Lower leg skin (tissue), 4 donors: Measurements from ENCODE around the gene TOR1AIP2. TPM values are rescaled to one million over a fixed set of nuclear protein-coding genes. Genes with fewer than 3 reads are reported as not detected.

Experiments used
- DNase-seq, 2 donors: peaks; one replicate each; pipeline ENCODE4 v3.0.0-alpha.2; 2019; ENCODE audit warnings: low spot score in 2 of 2
- H3K4me3 ChIP-seq: fragments of 200-600 bp; sonication (generic); 2 replicates; pipeline ENCODE4 v1.5.1; 2017; ENCODE audit warnings: mild to moderate bottlenecking, low read depth; ENCODE audit not compliant: poor library complexity, severe bottlenecking
- CTCF ChIP-seq, 3 donors: fragments of 450-650 bp; IDR thresholded peaks; one replicate each; pipeline ENCODE4 v1.5.1; 2016; ENCODE audit warnings: antibody characterized with exemption in 3 of 3, mild to moderate bottlenecking in 3 of 3, moderate library complexity in 2 of 3
- POLR2A ChIP-seq, 2 donors: fragments of 450-650 bp; IDR thresholded peaks; one replicate each; pipeline ENCODE4 v1.6.1; 2016 to 2017; ENCODE audit warnings: antibody characterized with exemption in 2 of 2, mild to moderate bottlenecking in 1 of 2, moderate library complexity in 1 of 2
- WGBS, 2 donors: methylation state at CpG; one replicate each; pipeline ENCODE4 v1.1.5; 2018; 5-methylcytosine and 5-hydroxymethylcytosine counted together
- intact Hi-C: fragments of 100-400 bp; cut with DNase I; formaldehyde crosslinking; loops from one replicate; pipeline ENCODE4 v1.15.0; 2023; ENCODE audit warnings: low total_unique reads
- total RNA-seq, 4 donors: library from RNA; depleted of rRNA; stranded (reverse); fragments of >200 nt; gene quantifications; one replicate each; pipeline ENCODE4 v1.1.0, GENCODE V29; 2016

Gene TOR1AIP2
- total RNA-seq, 4 donors from 2014 or later: 81.5 to 108 (median 91.3) TPM

DNA sequence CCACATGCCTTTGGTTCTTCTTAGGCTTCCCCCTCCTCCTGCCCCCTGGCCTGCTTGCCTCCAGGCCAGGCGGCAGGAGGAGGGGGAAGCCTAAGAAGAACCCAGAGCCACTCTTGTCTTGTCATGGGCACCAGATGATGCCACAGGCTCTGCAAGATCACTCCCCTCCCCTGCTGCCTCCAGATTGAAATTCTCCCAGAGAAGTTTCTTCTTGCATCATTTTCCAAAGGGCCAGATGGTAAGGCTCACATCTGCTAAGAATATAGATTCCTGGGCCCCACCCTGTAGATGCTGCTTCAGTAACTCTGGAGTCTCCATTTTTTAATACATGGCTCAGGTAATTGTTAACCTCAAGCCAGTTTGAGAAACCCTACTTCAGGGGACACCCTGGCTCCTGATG lies 73.7 kb downstream of the TOR1AIP2 start:
- intact Hi-C loops: no loop called here
- H3K4me3 ChIP-seq: no peak overlapping the region
- no peak for DNase-seq
- 73 to 83% methylated on average over 1 of the region's 1 CpG for WGBS, 2 donors
- no peak for TF ChIP-seq CTCF (IDR thresholded peaks at IDR 0.05)
- TF ChIP-seq POLR2A (IDR thresholded peaks at IDR 0.05): no peak

DNA sequence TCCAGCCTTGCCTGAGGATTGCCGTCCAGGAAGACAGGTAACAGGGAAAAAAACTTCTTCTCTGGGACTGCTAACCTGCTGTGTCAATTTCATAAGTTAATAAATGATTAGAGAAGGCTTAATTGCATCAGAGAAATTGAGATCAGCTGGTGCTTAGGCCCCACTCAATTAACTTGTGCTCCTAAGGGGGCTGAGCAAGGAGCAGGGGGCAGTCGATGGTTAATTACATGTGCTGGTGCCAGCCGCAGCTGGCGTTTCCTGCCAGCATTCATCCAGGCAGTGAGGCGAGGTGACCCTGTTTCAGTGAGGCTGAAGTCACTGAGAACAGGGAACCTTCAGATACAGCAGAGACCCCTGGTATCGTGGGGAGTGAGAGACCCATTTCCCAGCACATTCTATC lies 74.5 kb downstream of the TOR1AIP2 start:
- intact Hi-C loops: no loop called here

GRCh38 chr1:179800481-179800880 lies 77.1 kb downstream of the TOR1AIP2 start:
- no peak for DNase-seq
- intact Hi-C loops: no loop called here

More for the DNA sequence above, 74.5 kb downstream of the TOR1AIP2 start:
- H3K4me3 ChIP-seq: no peak overlapping the region
- WGBS, 2 donors: 72 to 79% methylated on average over 6 of the region's 6 CpGs
- no peak for DNase-seq
- TF ChIP-seq POLR2A (IDR thresholded peaks at IDR 0.05): no peak
- TF ChIP-seq CTCF (IDR thresholded peaks at IDR 0.05): no peak

DNA sequence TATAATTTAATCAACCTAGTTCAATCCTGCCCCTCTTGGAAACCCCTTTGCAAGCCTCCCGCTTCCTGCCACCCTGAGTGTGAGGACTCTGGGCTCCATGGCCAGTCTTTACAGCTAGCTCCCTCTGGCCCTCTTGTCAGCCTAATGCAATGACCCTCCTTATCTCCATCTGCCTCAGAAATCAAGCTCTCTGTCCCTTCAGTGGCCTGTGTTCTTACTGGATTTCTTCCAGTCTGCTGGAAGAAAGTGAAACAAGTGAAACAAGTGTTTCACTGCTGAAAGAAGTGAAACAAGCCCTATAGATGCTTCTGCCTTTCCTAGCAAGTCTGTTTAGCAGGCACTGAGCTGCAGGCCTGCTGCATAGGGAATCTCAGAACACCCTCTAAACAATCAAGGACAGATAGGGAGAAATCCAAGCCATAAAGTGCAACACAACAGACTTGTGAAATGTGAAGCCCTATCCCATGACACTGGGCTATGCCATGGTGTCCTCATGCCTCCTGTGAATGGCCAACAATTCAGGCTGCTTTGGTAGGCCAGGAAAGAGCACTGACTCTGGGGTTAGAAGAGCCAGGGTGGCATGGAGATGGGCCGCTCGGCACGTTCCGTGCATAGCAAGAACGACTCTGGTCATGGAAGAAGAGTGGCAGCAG lies 78.6 kb downstream of the TOR1AIP2 start:
- TF ChIP-seq POLR2A (IDR thresholded peaks at IDR 0.05) (no peak), CTCF (IDR thresholded peaks at IDR 0.05) (no peak)
- intact Hi-C loops: no loop called here
- H3K4me3 ChIP-seq: no peak overlapping the region
- no peak for DNase-seq
- WGBS, 2 donors: 94 to 97% methylated on average over 6 of the region's 6 CpGs

More at GRCh38 chr1:179800481-179800880, 77.1 kb downstream of the TOR1AIP2 start:
- 88% methylated on average over 4 of the region's 4 CpGs for WGBS, 2 donors
- TF ChIP-seq POLR2A (IDR thresholded peaks at IDR 0.05) (no peak), CTCF (IDR thresholded peaks at IDR 0.05) (no peak)
- no peak overlapping the region for H3K4me3 ChIP-seq

- TF ChIP-seq CTCF (IDR thresholded peaks at IDR 0.05) (no peak), POLR2A (IDR thresholded peaks at IDR 0.05) (no peak)
- no peak for DNase-seq
- no peak overlapping the region for H3K4me3 ChIP-seq
- intact Hi-C loops: no loop called here
- WGBS, 2 donors: 85 to 88% methylated on average over 10 of the region's 10 CpGs
Observed at GRCh38 chr1:179798213-179798863, 79.3 kb downstream of the TOR1AIP2 start.
